Measurements from ENCODE around the gene ARHGDIG.

DNA sequence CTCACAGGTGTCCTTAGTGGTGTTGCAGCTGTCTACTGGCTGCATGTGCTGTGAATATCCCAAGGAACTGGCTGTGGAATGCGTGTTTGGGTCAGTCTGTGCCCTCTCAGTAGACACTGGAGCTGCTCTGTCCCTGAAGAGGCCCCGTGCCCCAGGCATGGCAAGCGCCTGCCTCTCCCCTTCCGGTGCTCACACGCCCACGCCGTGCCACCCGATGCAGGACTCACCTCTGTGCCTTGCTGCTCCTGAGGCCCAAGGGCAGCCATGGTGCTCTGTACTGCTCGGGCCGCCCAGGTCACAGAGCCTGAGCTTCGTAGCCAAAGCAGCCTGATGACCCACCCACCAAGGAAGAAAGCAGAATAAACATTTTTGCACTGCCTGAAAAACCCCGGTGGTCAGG is 14.7 kb upstream of the ARHGDIG start:
- TF ChIP-seq, protein P1, sequence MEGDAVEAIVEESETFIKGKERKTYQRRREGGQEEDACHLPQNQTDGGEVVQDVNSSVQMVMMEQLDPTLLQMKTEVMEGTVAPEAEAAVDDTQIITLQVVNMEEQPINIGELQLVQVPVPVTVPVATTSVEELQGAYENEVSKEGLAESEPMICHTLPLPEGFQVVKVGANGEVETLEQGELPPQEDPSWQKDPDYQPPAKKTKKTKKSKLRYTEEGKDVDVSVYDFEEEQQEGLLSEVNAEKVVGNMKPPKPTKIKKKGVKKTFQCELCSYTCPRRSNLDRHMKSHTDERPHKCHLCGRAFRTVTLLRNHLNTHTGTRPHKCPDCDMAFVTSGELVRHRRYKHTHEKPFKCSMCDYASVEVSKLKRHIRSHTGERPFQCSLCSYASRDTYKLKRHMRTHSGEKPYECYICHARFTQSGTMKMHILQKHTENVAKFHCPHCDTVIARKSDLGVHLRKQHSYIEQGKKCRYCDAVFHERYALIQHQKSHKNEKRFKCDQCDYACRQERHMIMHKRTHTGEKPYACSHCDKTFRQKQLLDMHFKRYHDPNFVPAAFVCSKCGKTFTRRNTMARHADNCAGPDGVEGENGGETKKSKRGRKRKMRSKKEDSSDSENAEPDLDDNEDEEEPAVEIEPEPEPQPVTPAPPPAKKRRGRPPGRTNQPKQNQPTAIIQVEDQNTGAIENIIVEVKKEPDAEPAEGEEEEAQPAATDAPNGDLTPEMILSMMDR (IDR thresholded peaks at IDR 0.05; ENCODE audit: low read depth, low read length), result no peak
- no peak for TF ChIP-seq EZH2phosphoT487 (IDR thresholded peaks at IDR 0.05; ENCODE audit: low read depth)

All from OCI-LY3 (cell line).